Thyroid gland (tissue), 4 donors: ENCODE data around the gene ATP1A2.

ENCODE experiments used
- CTCF ChIP-seq, 6 experiments: fragments of 200-600 bp in 3 of 6; fragments of 450-650 bp in 3 of 6; sonication (generic) in 3 of 6; IDR thresholded peaks; one replicate each; pipeline ENCODE4 v1.5.1; 2016 to 2019; ENCODE audit warnings: antibody characterized with exemption in 6 of 6, mild to moderate bottlenecking in 2 of 6, inconsistent platforms in 1 of 6, moderate library complexity in 1 of 6
- POLR2A ChIP-seq, 2 donors: fragments of 450-650 bp; IDR thresholded peaks; one replicate each; pipeline ENCODE4 v1.6.1; 2017; ENCODE audit warnings: antibody characterized with exemption in 2 of 2, mild to moderate bottlenecking in 2 of 2, moderate library complexity in 1 of 2

- no peak for TF ChIP-seq POLR2A (IDR thresholded peaks at IDR 0.05)
- TF ChIP-seq CTCF (IDR thresholded peaks at IDR 0.05), result no peak
These were observed 18.6 kb downstream of the ATP1A2 start for GRCh38 chr1:160133990-160134770.
